A673 (cell line): ENCODE results near the gene PER3. TPM values are rescaled to one million over a fixed set of nuclear protein-coding genes. Genes with fewer than 3 reads are reported as not detected.

Experiments
- BruUV-seq: library from RNA; stranded (reverse); fragments of 400-500 nt; replicated peaks from 2 replicates; lab custom pipeline; 2021; lab: Mats Ljungman, UMichigan
- CTCF ChIA-PET: fragments of 300-600 bp; sonication (Branson Sonifier 250); formaldehyde crosslinking; loops from one replicate; lab custom pipeline; 2022; ENCODE audit warnings: antibody characterized with exemption; lab: Charles Lee
- POLR2A ChIA-PET: fragments of 300-600 bp; sonication (Branson Sonifier 250); formaldehyde crosslinking; loops from one replicate; lab custom pipeline; 2022; ENCODE audit warnings: antibody characterized with exemption; ENCODE audit not compliant: low non-redundant PET; lab: Charles Lee
- DNase-seq: peaks from one replicate; pipeline ENCODE4 v3.0.0-alpha.2; 2015; ENCODE audit warnings: low spot score
- H3K27ac ChIP-seq: fragments of 200-600 bp; sonication (generic); 2 replicates; pipeline ENCODE4 v1.5.1; 2016; ENCODE audit warnings: mixed run types, low read depth, mild to moderate bottlenecking, mixed read lengths, antibody characterized with exemption, low read length; ENCODE audit not compliant: poor library complexity, severe bottlenecking
- H3K27me3 ChIP-seq: fragments of 200-600 bp; sonication (generic); replicated peaks from 2 replicates; pipeline ENCODE4 v1.6.1; 2017; ENCODE audit warnings: mixed run types, low read depth, mild to moderate bottlenecking, mixed read lengths, antibody characterized with exemption, low read length; ENCODE audit not compliant: insufficient read depth, poor library complexity
- H3K36me3 ChIP-seq: fragments of 200-600 bp; sonication (generic); 2 replicates; pipeline ENCODE4 v1.6.1; 2016; ENCODE audit warnings: mixed run types, mild to moderate bottlenecking, mixed read lengths, antibody characterized with exemption, low read length; ENCODE audit not compliant: insufficient read depth, poor library complexity, severe bottlenecking
- H3K4me1 ChIP-seq: fragments of 200-600 bp; sonication (generic); 2 replicates; pipeline ENCODE4 v1.6.1; 2017; ENCODE audit warnings: mixed run types, mild to moderate bottlenecking, mixed read lengths, antibody characterized with exemption, low read length; ENCODE audit not compliant: insufficient read depth, poor library complexity, severe bottlenecking
- H3K4me3 ChIP-seq: fragments of 200-600 bp; sonication (generic); 2 replicates; pipeline ENCODE4 v1.5.1; 2016; ENCODE audit warnings: low read depth, mixed run types, mild to moderate bottlenecking, mixed read lengths, low read length; ENCODE audit not compliant: poor library complexity, severe bottlenecking
- H3K9me3 ChIP-seq: fragments of 200-600 bp; sonication (generic); 2 replicates; pipeline ENCODE4 v1.6.1; 2016; ENCODE audit warnings: mixed run types, low read depth, mild to moderate bottlenecking, mixed read lengths, antibody characterized with exemption, low read length; ENCODE audit not compliant: poor library complexity, severe bottlenecking
- EZH2 ChIP-seq: fragments of 200-600 bp; sonication (generic); IDR thresholded peaks from 2 replicates; pipeline ENCODE4 v1.6.1; 2017; ENCODE audit warnings: borderline replicate concordance, low read depth, mild to moderate bottlenecking, mixed read lengths, antibody characterized with exemption, low read length; ENCODE audit not compliant: poor library complexity, severe bottlenecking
- intact Hi-C: fragments of 100-400 bp; cut with micrococcal nuclease; formaldehyde crosslinking; loops from one replicate; pipeline ENCODE4 v1.10.0; 2022; ENCODE audit not compliant: unreplicated experiment
- total RNA-seq: library from RNA; stranded (reverse); gene quantifications from 2 replicates; pipeline ENCODE4 v1.2.3, GENCODE V29; 2021
- TF ChIP-seq, protein P1 (sequence below): fragments of 300-800, 200-600 bp; sonication (generic); conservative IDR thresholded peaks from 2 replicates; pipeline ENCODE4 v1.5.1; 2017; ENCODE audit warnings: low read depth, mild to moderate bottlenecking, antibody characterized with exemption, low read length, moderate library complexity, mixed read lengths

Gene PER3
- total RNA-seq, 1 experiment from 2014 or later, result 4.1 TPM

DNA sequence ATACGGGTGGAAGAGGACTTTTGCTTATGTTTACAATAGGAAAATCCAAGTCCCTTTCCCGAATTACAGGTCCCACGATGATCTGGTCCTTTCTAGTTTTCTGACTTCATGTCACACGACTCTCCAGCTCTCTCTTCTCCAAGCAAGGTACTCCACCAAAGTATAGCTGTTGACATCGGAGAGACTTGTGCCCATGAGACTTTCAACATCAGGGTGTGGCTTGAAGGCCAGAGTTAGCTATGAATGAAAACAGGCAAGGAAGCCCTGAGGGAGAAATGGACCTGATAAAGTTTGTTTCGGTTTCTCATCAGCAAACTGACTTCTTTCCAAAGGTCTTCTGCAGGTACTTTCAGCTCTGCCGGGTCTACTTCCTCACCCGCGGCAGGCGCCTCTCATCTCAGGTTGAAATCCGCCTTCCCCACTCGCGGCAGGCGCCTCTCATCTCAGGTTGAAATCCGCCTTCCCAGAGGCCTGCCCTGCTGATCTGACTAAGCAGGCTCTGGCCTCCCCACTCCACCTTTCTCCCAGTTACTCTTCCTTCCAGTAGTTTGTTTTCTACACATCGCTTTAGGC is 2.1 kb upstream of the PER3 start:
- no peaks in the 10 kb centered on the region for H3K9me3 ChIP-seq
- peaks cover 5% of the 10 kb centered on the region for H3K4me1 ChIP-seq
- DNase-seq, result no peak
- ChIA-PET CTCF (no interaction called here), POLR2A (no interaction called here)
- no peaks in the 10 kb centered on the region for H3K27me3 ChIP-seq
- H3K27ac ChIP-seq, result no peak overlapping the region
- peaks cover 24% of the 10 kb centered on the region for H3K36me3 ChIP-seq
- intact Hi-C loops, result no loop called here
- H3K4me3 ChIP-seq, result no peak overlapping the region
- BruUV-seq, result no TSS peak
- TF ChIP-seq EZH2, result no peak
- TF ChIP-seq, protein P1, sequence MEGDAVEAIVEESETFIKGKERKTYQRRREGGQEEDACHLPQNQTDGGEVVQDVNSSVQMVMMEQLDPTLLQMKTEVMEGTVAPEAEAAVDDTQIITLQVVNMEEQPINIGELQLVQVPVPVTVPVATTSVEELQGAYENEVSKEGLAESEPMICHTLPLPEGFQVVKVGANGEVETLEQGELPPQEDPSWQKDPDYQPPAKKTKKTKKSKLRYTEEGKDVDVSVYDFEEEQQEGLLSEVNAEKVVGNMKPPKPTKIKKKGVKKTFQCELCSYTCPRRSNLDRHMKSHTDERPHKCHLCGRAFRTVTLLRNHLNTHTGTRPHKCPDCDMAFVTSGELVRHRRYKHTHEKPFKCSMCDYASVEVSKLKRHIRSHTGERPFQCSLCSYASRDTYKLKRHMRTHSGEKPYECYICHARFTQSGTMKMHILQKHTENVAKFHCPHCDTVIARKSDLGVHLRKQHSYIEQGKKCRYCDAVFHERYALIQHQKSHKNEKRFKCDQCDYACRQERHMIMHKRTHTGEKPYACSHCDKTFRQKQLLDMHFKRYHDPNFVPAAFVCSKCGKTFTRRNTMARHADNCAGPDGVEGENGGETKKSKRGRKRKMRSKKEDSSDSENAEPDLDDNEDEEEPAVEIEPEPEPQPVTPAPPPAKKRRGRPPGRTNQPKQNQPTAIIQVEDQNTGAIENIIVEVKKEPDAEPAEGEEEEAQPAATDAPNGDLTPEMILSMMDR, result no peak

DNA sequence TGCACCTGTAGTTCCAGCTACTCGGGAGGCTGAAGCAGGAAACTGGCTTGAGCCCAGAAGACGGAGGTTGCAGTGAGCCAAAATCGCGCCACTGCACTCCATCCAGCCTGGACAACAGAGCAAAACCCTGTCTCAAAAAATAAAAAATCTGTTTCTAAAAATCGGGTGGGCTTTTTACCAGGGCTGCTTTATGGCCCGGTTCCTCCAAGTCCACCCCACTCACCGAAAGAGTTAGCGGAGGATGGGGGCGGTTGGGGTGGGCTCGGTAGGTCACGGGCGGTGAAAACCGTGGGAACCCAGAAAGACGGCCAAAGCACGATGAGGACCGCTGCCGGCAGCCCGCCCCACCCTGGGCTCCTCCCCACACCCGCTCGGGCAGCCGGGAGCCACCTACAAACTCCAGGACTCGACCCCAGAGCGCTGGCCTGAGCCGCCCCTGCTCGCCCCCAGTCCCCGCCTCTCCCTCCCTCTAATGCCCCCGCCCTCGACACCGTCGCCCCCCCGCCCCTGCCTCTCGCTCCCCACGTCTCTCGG is 846 bp upstream of the PER3 start:
- intact Hi-C loops, result no loop called here
- peak; percentile 27 for DNase-seq
- POLR2A ChIA-PET, result no interaction called here
- no TSS peak for BruUV-seq
- Histone ChIP-seq H3K4me3 (peak overlapping the region; percentile 57), H3K9me3 (no peaks in the 10 kb centered on the region), H3K4me1 (peaks cover 5% of the 10 kb centered on the region), H3K27ac (peak overlapping the region; percentile 41), H3K27me3 (no peaks in the 10 kb centered on the region), H3K36me3 (peaks cover 13% of the 10 kb centered on the region)
- TF ChIP-seq, protein P1, result no peak
- TF ChIP-seq EZH2, result no peak
- CTCF ChIA-PET, result no interaction called here

DNA sequence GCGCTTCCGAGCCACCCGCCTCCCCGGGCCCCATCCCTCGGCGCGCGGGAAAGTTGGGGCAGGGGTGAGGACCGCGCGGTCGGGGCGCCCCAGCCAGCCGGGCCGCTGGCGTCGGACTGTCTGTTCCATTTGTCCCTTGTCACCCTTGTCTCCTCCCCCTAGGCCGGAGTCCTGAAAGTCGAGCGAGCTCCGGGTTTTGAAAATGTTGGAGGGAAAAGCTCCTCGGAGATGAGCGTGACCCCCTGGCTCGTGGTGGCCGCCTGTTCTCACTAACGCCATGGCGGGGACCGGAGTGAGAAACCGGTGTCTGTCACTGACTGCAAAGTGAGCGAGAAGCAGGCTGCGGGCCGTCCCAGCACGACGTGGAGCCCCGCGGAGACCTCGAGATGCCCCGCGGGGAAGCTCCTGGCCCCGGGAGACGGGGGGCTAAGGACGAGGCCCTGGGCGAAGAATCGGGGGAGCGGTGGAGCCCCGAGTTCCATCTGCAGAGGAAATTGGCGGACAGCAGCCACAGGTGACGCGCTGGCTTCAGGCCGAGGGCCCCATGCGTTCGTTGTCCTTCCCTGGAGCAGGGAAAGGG is 491 bp downstream of the PER3 start:
- ChIA-PET POLR2A (no interaction called here), CTCF (no interaction called here)
- peaks cover 3% of the 10 kb centered on the region for H3K9me3 ChIP-seq
- H3K4me3 ChIP-seq, result peak overlapping the region; percentile 57
- no peak overlapping the region for H3K27ac ChIP-seq
- peaks cover 5% of the 10 kb centered on the region for H3K4me1 ChIP-seq
- H3K36me3 ChIP-seq, result peaks cover 12% of the 10 kb centered on the region
- TF ChIP-seq EZH2, result no peak
- TF ChIP-seq, protein P1, result no peak
- DNase-seq, result no peak
- BruUV-seq, result no TSS peak
- intact Hi-C loops, result no loop called here
- H3K27me3 ChIP-seq, result no peaks in the 10 kb centered on the region
